Measurements from ENCODE around the gene NSD2.

DNA sequence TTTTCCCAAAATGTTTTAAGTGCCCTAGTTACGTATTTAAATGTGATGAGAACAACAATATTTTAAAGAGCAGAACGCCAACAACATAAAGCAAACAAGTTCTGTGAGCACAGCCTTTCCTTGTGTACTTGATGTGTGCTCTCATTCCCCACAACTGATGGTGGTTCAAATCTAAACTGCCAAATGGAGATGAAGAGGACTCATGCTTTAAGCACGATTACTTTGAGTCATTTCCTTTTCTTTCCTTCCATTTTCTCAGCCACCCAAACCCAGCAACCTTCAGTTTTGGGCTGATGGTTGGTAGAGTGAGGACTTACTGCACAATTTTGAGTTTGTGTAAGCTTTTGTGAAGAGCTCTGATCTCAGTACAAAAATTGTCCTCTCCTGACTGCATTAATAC is 1.7 kb downstream of the NSD2 start:
- TF ChIP-seq, protein P1, sequence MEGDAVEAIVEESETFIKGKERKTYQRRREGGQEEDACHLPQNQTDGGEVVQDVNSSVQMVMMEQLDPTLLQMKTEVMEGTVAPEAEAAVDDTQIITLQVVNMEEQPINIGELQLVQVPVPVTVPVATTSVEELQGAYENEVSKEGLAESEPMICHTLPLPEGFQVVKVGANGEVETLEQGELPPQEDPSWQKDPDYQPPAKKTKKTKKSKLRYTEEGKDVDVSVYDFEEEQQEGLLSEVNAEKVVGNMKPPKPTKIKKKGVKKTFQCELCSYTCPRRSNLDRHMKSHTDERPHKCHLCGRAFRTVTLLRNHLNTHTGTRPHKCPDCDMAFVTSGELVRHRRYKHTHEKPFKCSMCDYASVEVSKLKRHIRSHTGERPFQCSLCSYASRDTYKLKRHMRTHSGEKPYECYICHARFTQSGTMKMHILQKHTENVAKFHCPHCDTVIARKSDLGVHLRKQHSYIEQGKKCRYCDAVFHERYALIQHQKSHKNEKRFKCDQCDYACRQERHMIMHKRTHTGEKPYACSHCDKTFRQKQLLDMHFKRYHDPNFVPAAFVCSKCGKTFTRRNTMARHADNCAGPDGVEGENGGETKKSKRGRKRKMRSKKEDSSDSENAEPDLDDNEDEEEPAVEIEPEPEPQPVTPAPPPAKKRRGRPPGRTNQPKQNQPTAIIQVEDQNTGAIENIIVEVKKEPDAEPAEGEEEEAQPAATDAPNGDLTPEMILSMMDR (IDR thresholded peaks at IDR 0.05) = no peak
- TF ChIP-seq EZH2 (IDR thresholded peaks at IDR 0.05; ENCODE audit: borderline replicate concordance, insufficient read depth, low read depth, low read length, poor library complexity, severe bottlenecking) = no peak
